ENCODE measurements around the gene MRPL19.
"Not testable (repeated sequence)": the region's sequence is repeated elsewhere in the genome, so short reads cannot be mapped to it uniquely, and the experiment has no call there.

MRPL19 gene

GRCh38 chr2:75666911-75667310 is 20.3 kb downstream of the MRPL19 start:
- no peaks in the 10 kb centered on the region for H3K9me3 Mint-ChIP-seq
- H3K27ac Mint-ChIP-seq = no peak overlapping the region
- no peaks in the 10 kb centered on the region for H3K27me3 Mint-ChIP-seq (ENCODE audit: low read depth)
- no peak overlapping the region for H3K4me3 Mint-ChIP-seq
- no peaks in the 10 kb centered on the region for H3K4me1 Mint-ChIP-seq (ENCODE audit: low read depth)
- peaks cover 36% of the 10 kb centered on the region for H3K36me3 Mint-ChIP-seq (ENCODE audit: low read depth)
- no peak for DNase-seq (ENCODE audit: low spot score)

- Mint-ChIP-seq H3K4me1 (ENCODE audit: low read depth) (peaks cover 4% of the 10 kb centered on the region), H3K4me3 (no peak overlapping the region), H3K27ac (no peak overlapping the region), H3K9me3 (no peaks in the 10 kb centered on the region), H3K27me3 (ENCODE audit: low read depth) (no peaks in the 10 kb centered on the region), H3K36me3 (ENCODE audit: low read depth) (peaks cover 36% of the 10 kb centered on the region)
- DNase-seq (ENCODE audit: low spot score) = no peak
These were observed 21.3 kb downstream of the MRPL19 start for GRCh38 chr2:75667884-75668283.

- not testable (repeated sequence) for H3K27ac Mint-ChIP-seq; H3K9me3 Mint-ChIP-seq; DNase-seq (ENCODE audit: low spot score)
These were observed 28.8 kb downstream of the MRPL19 start for GRCh38 chr2:75675423-75675822.

GRCh38 chr2:75675908-75676307 is 29.3 kb downstream of the MRPL19 start:
- no peak overlapping the region for H3K27ac Mint-ChIP-seq
- H3K27me3 Mint-ChIP-seq (ENCODE audit: low read depth) = no peaks in the 10 kb centered on the region
- peaks cover 14% of the 10 kb centered on the region for H3K4me1 Mint-ChIP-seq (ENCODE audit: low read depth)
- no peak for DNase-seq (ENCODE audit: low spot score)
- no peaks in the 10 kb centered on the region for H3K9me3 Mint-ChIP-seq
- peaks cover 23% of the 10 kb centered on the region for H3K36me3 Mint-ChIP-seq (ENCODE audit: low read depth)
- H3K4me3 Mint-ChIP-seq = no peak overlapping the region

More at GRCh38 chr2:75675423-75675822, 28.8 kb downstream of the MRPL19 start:
- not testable (repeated sequence) for H3K4me3 Mint-ChIP-seq; H3K27me3 Mint-ChIP-seq (ENCODE audit: low read depth)
- Mint-ChIP-seq H3K36me3 (ENCODE audit: low read depth) (peaks cover 24% of the 10 kb centered on the region), H3K4me1 (ENCODE audit: low read depth) (peaks cover 14% of the 10 kb centered on the region)

- H3K36me3 Mint-ChIP-seq (ENCODE audit: low read depth) = peaks cover 17% of the 10 kb centered on the region
- no peaks in the 10 kb centered on the region for H3K27me3 Mint-ChIP-seq (ENCODE audit: low read depth)
- no peaks in the 10 kb centered on the region for H3K9me3 Mint-ChIP-seq
- H3K27ac Mint-ChIP-seq = peak overlapping the region; percentile 55
- H3K4me3 Mint-ChIP-seq = no peak overlapping the region
- DNase-seq (ENCODE audit: low spot score) = no peak
- peaks cover 14% of the 10 kb centered on the region for H3K4me1 Mint-ChIP-seq (ENCODE audit: low read depth)
These were observed 29.9 kb downstream of the MRPL19 start for GRCh38 chr2:75676464-75676863.

- no peaks in the 10 kb centered on the region for H3K27me3 Mint-ChIP-seq (ENCODE audit: low read depth)
- no peaks in the 10 kb centered on the region for H3K9me3 Mint-ChIP-seq
- no peak overlapping the region for H3K27ac Mint-ChIP-seq
- H3K4me1 Mint-ChIP-seq (ENCODE audit: low read depth) = peaks cover 14% of the 10 kb centered on the region
- peaks cover 19% of the 10 kb centered on the region for H3K36me3 Mint-ChIP-seq (ENCODE audit: low read depth)
- no peak overlapping the region for H3K4me3 Mint-ChIP-seq
- no peak for DNase-seq (ENCODE audit: low spot score)
These were observed 33.0 kb downstream of the MRPL19 start for GRCh38 chr2:75679556-75679955.

GRCh38 chr2:75680402-75680801 is 33.8 kb downstream of the MRPL19 start:
- Mint-ChIP-seq H3K27ac (no peak overlapping the region), H3K4me3 (no peak overlapping the region), H3K9me3 (no peaks in the 10 kb centered on the region), H3K27me3 (ENCODE audit: low read depth) (no peaks in the 10 kb centered on the region), H3K36me3 (ENCODE audit: low read depth) (peaks cover 25% of the 10 kb centered on the region), H3K4me1 (ENCODE audit: low read depth) (peaks cover 14% of the 10 kb centered on the region)
- no peak for DNase-seq (ENCODE audit: low spot score)

- H3K4me1 Mint-ChIP-seq (ENCODE audit: low read depth); H3K9me3 Mint-ChIP-seq; H3K4me3 Mint-ChIP-seq; DNase-seq (ENCODE audit: low spot score); H3K27me3 Mint-ChIP-seq (ENCODE audit: low read depth); H3K27ac Mint-ChIP-seq: not testable (repeated sequence)
- peaks cover 35% of the 10 kb centered on the region for H3K36me3 Mint-ChIP-seq (ENCODE audit: low read depth)
These were observed 36.8 kb downstream of the MRPL19 start for GRCh38 chr2:75683430-75683829.

- Mint-ChIP-seq H3K27ac (no peak overlapping the region), H3K36me3 (ENCODE audit: low read depth) (peaks cover 47% of the 10 kb centered on the region), H3K4me3 (no peak overlapping the region), H3K27me3 (ENCODE audit: low read depth) (no peaks in the 10 kb centered on the region), H3K9me3 (no peaks in the 10 kb centered on the region), H3K4me1 (ENCODE audit: low read depth) (peaks cover 2% of the 10 kb centered on the region)
- DNase-seq (ENCODE audit: low spot score) = no peak
These were observed 41.6 kb downstream of the MRPL19 start for GRCh38 chr2:75688196-75688595.

- Mint-ChIP-seq H3K27ac (no peak overlapping the region), H3K4me3 (no peak overlapping the region), H3K27me3 (ENCODE audit: low read depth) (no peaks in the 10 kb centered on the region), H3K9me3 (peaks cover 12% of the 10 kb centered on the region), H3K4me1 (ENCODE audit: low read depth) (peaks cover 2% of the 10 kb centered on the region), H3K36me3 (ENCODE audit: low read depth) (peaks cover 49% of the 10 kb centered on the region)
- DNase-seq (ENCODE audit: low spot score) = no peak
These were observed 52.3 kb downstream of the MRPL19 start for GRCh38 chr2:75698918-75699317.

- Mint-ChIP-seq H3K27ac (no peak overlapping the region), H3K4me3 (no peak overlapping the region), H3K4me1 (ENCODE audit: low read depth) (peaks cover 17% of the 10 kb centered on the region), H3K9me3 (peaks cover 9% of the 10 kb centered on the region), H3K27me3 (ENCODE audit: low read depth) (no peaks in the 10 kb centered on the region), H3K36me3 (ENCODE audit: low read depth) (peaks cover 59% of the 10 kb centered on the region)
- no peak for DNase-seq (ENCODE audit: low spot score)
These were observed 56.0 kb downstream of the MRPL19 start for GRCh38 chr2:75702593-75702992.

- no peaks in the 10 kb centered on the region for H3K27me3 Mint-ChIP-seq (ENCODE audit: low read depth)
- H3K9me3 Mint-ChIP-seq = peaks cover 3% of the 10 kb centered on the region
- H3K27ac Mint-ChIP-seq = no peak overlapping the region
- H3K36me3 Mint-ChIP-seq (ENCODE audit: low read depth) = peaks cover 53% of the 10 kb centered on the region
- DNase-seq (ENCODE audit: low spot score) = no peak
- peaks cover 21% of the 10 kb centered on the region for H3K4me1 Mint-ChIP-seq (ENCODE audit: low read depth)
- no peak overlapping the region for H3K4me3 Mint-ChIP-seq
These were observed 57.2 kb downstream of the MRPL19 start for GRCh38 chr2:75703589-75704287.

GRCh38 chr2:75705921-75706320 is 59.3 kb downstream of the MRPL19 start:
- Mint-ChIP-seq H3K27ac (no peak overlapping the region), H3K27me3 (ENCODE audit: low read depth) (no peaks in the 10 kb centered on the region), H3K36me3 (ENCODE audit: low read depth) (peaks cover 40% of the 10 kb centered on the region), H3K4me1 (ENCODE audit: low read depth) (peaks cover 27% of the 10 kb centered on the region), H3K9me3 (peaks cover 3% of the 10 kb centered on the region), H3K4me3 (no peak overlapping the region)
- DNase-seq (ENCODE audit: low spot score) = no peak

GRCh38 chr2:75707901-75708300 is 61.3 kb downstream of the MRPL19 start:
- DNase-seq (ENCODE audit: low spot score) = no peak
- Mint-ChIP-seq H3K27me3 (ENCODE audit: low read depth) (no peaks in the 10 kb centered on the region), H3K4me3 (peak overlapping the region; percentile 59), H3K9me3 (no peaks in the 10 kb centered on the region), H3K36me3 (ENCODE audit: low read depth) (peaks cover 25% of the 10 kb centered on the region), H3K4me1 (ENCODE audit: low read depth) (peaks cover 30% of the 10 kb centered on the region), H3K27ac (no peak overlapping the region)

GRCh38 chr2:75709297-75709696 is 62.7 kb downstream of the MRPL19 start:
- no peaks in the 10 kb centered on the region for H3K27me3 Mint-ChIP-seq (ENCODE audit: low read depth)
- H3K27ac Mint-ChIP-seq = peak overlapping the region; percentile 79
- H3K4me3 Mint-ChIP-seq = peak overlapping the region; percentile 79
- peaks cover 28% of the 10 kb centered on the region for H3K4me1 Mint-ChIP-seq (ENCODE audit: low read depth)
- peaks cover 15% of the 10 kb centered on the region for H3K36me3 Mint-ChIP-seq (ENCODE audit: low read depth)
- no peak for DNase-seq (ENCODE audit: low spot score)
- no peaks in the 10 kb centered on the region for H3K9me3 Mint-ChIP-seq
